SU-DHL-6 (cell line): ENCODE results near the gene TMEM106B.

Experiments used
- H2AFZ ChIP-seq: fragments of 200-600 bp; sonication (generic); 2 replicates; pipeline ENCODE4 v1.6.1; 2014; ENCODE audit warnings: low read depth, mild to moderate bottlenecking, moderate library complexity, mixed read lengths, antibody characterized with exemption, low read length; ENCODE audit not compliant: severe bottlenecking
- H3F3A ChIP-seq: fragments of 200-600 bp; shearing (Covaris generic); 2 replicates; pipeline ENCODE4 v1.6.0; 2016; ENCODE audit warnings: antibody characterized with exemption, mild to moderate bottlenecking; ENCODE audit not compliant: insufficient read depth
- H3K27ac ChIP-seq: fragments of 200-600 bp; sonication (generic); 2 replicates; pipeline ENCODE4 v1.5.1; 2016; ENCODE audit warnings: low read depth, mild to moderate bottlenecking, low read length, moderate library complexity, mixed read lengths
- H3K27me3 ChIP-seq: fragments of 200-600 bp; sonication (generic), shearing (Covaris generic); 2 replicates; pipeline ENCODE4 v1.6.0; 2014; ENCODE audit warnings: mild to moderate bottlenecking, low read length
- H3K36me3 ChIP-seq: fragments of 200-600 bp; sonication (generic); 2 replicates; pipeline ENCODE4 v1.6.1; 2014; ENCODE audit warnings: mild to moderate bottlenecking, low read length, mixed read lengths
- H3K4me2 ChIP-seq: fragments of 300-600, 200-600 bp; shearing (Covaris generic), sonication (generic); 2 replicates; pipeline ENCODE4 v1.6.0; 2014; ENCODE audit warnings: low read length, low read depth, mild to moderate bottlenecking; ENCODE audit not compliant: poor library complexity, severe bottlenecking
- H3K4me3 ChIP-seq: fragments of 200-600 bp; sonication (generic); 2 replicates; pipeline ENCODE4 v1.5.1; 2014; ENCODE audit warnings: antibody characterized with exemption, low read length, mild to moderate bottlenecking, mixed read lengths; ENCODE audit not compliant: insufficient read depth, poor library complexity, severe bottlenecking
- H3K79me2 ChIP-seq: fragments of 200-600 bp; sonication (generic); 2 replicates; pipeline ENCODE4 v1.6.1; 2014; ENCODE audit warnings: mild to moderate bottlenecking, low read length, moderate library complexity; ENCODE audit not compliant: insufficient read depth
- H3K9ac ChIP-seq: fragments of 200-600 bp; sonication (generic); 2 replicates; pipeline ENCODE4 v1.7.0; 2014; ENCODE audit warnings: mild to moderate bottlenecking, low read length
- H3K9me2 ChIP-seq: fragments of 200-600 bp; sonication (generic); replicated peaks from 2 replicates; pipeline ENCODE4 v1.6.1; 2014; ENCODE audit warnings: low read length; ENCODE audit not compliant: insufficient read depth
- H3K9me3 ChIP-seq: fragments of 200-600 bp; sonication (generic); 2 replicates; pipeline ENCODE4 v1.6.1; 2014; ENCODE audit warnings: low read length, mixed read lengths; ENCODE audit not compliant: insufficient read depth
- H4K20me1 ChIP-seq: fragments of 200-600 bp; sonication (generic); 2 replicates; pipeline ENCODE4 v1.6.1; 2014; ENCODE audit warnings: low read depth, mild to moderate bottlenecking, antibody characterized with exemption, low read length, moderate library complexity, mixed read lengths
- EZH2phosphoT487 ChIP-seq: fragments of 200-600 bp; sonication (generic), shearing (Covaris generic); conservative IDR thresholded peaks from 2 replicates; pipeline ENCODE4 v1.6.1; 2018; ENCODE audit warnings: mild to moderate bottlenecking, antibody characterized with exemption, low read length, moderate library complexity, mixed read lengths
- TF ChIP-seq, protein P1 (sequence below): fragments of 200-600 bp; sonication (generic); IDR thresholded peaks from one replicate; pipeline ENCODE4 v1.5.1; 2017; ENCODE audit warnings: antibody characterized with exemption, mild to moderate bottlenecking, low read length, moderate library complexity; ENCODE audit not compliant: insufficient read depth, poor library complexity, severe bottlenecking

Gene TMEM106B

DNA sequence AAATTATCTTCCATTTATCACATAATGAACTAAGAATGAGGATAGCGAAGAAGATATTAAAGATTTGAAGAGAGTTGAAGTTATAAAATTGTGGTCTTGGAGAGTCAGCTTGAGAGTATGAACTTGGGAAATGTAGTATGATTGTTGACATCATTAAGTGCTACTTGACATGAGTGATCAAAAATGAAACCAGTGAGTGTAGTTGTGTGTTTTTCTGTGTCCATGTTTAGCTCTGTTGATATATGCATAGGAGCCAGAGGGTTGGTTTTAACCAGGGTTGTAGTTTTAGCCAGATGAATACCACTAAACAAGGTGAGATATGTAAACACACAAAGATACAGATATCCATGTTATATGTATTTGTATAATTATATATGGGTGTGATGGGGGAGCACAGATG is 6.2 kb downstream of the TMEM106B start:
- no peak for TF ChIP-seq EZH2phosphoT487
- TF ChIP-seq, protein P1, sequence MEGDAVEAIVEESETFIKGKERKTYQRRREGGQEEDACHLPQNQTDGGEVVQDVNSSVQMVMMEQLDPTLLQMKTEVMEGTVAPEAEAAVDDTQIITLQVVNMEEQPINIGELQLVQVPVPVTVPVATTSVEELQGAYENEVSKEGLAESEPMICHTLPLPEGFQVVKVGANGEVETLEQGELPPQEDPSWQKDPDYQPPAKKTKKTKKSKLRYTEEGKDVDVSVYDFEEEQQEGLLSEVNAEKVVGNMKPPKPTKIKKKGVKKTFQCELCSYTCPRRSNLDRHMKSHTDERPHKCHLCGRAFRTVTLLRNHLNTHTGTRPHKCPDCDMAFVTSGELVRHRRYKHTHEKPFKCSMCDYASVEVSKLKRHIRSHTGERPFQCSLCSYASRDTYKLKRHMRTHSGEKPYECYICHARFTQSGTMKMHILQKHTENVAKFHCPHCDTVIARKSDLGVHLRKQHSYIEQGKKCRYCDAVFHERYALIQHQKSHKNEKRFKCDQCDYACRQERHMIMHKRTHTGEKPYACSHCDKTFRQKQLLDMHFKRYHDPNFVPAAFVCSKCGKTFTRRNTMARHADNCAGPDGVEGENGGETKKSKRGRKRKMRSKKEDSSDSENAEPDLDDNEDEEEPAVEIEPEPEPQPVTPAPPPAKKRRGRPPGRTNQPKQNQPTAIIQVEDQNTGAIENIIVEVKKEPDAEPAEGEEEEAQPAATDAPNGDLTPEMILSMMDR = no peak
- Histone ChIP-seq H3F3A (0 out of 2 replicates have a peak, but pooled peaks cover 1% of the 10 kb centered on the region), H3K27me3 (no peaks in the 10 kb centered on the region), H4K20me1 (no peaks in the 10 kb centered on the region), H3K27ac (no peak overlapping the region), H3K9ac (no peak overlapping the region), H3K79me2 (peaks cover 16% of the 10 kb centered on the region; the same call in 1 of the 2 replicates), H3K36me3 (peaks cover 42% of the 10 kb centered on the region), H2AFZ (no peak overlapping the region), H3K4me3 (no peak overlapping the region), H3K9me2 (no peaks in the 10 kb centered on the region), H3K4me2 (no peak overlapping the region), H3K9me3 (no peaks in the 10 kb centered on the region)

DNA sequence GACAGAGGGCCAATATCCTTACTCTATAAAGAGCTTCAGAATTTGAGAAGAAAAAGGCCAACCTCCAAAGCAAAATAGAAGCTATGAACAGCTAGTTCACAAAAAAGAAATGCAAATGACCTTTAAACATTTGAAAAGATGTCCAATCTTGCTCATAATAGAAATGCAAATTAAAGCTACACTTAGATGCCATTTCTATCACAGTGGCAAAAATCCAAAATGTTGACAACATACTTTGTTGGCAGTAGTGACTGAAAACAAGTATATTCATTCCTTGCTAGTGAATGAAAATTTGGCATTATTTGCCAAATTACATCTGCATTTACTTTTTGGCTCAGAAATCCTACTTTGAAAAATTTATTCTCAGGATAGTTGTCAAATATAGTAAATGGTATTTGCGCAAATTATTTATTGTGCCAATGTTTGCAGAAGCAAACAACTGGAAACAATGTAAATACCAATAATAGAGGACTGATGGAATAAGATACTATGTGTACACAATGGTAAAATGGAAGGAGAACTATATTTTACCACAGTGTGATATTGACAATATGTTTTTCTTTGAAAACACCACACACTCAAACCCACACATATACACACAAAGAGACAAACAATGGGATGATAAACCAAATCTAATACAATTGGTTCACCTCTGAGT is 9.4 kb downstream of the TMEM106B start:
- no peak overlapping the region for H3K4me3 ChIP-seq
- peaks cover 8% of the 10 kb centered on the region; the same call in 1 of the 2 replicates for H3F3A ChIP-seq
- H3K79me2 ChIP-seq = no peaks in the 10 kb centered on the region
- H3K9me3 ChIP-seq = no peaks in the 10 kb centered on the region
- H3K27ac ChIP-seq = peak overlapping the region; percentile 12; the same call in 1 of the 2 replicates
- no peak overlapping the region for H3K9ac ChIP-seq
- H3K36me3 ChIP-seq = peaks cover 54% of the 10 kb centered on the region
- no peak for TF ChIP-seq EZH2phosphoT487
- TF ChIP-seq, protein P1 = no peak
- H4K20me1 ChIP-seq = no peaks in the 10 kb centered on the region
- H2AFZ ChIP-seq = no peak overlapping the region
- no peaks in the 10 kb centered on the region for H3K27me3 ChIP-seq
- no peak overlapping the region for H3K4me2 ChIP-seq
- H3K9me2 ChIP-seq = no peaks in the 10 kb centered on the region

DNA sequence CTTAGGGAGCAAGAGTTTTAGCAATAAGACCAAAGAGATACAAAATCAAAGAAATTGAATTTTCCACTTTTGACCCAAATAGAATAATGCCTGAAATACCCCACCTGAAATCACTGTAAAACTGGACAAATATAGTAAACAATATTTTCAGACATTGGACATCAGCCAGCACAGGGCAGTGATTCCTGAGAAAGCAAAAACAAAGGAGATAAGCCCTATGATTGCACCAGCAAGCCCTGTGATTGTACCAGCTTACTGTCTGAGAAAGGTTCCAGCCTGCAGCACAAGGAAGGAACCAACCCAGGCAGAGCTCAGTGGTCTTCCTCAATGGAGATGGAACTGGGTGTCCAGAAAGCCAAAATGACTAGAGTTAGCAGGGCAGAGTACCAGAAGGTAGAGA is 10.3 kb downstream of the TMEM106B start:
- H3K79me2 ChIP-seq = no peaks in the 10 kb centered on the region
- H3K36me3 ChIP-seq = peaks cover 55% of the 10 kb centered on the region
- no peak overlapping the region for H3K4me2 ChIP-seq
- TF ChIP-seq, protein P1 = no peak
- no peak for TF ChIP-seq EZH2phosphoT487
- H3K9ac ChIP-seq = no peak overlapping the region
- H3K27me3 ChIP-seq = no peaks in the 10 kb centered on the region
- H4K20me1 ChIP-seq = no peaks in the 10 kb centered on the region
- H3K9me3 ChIP-seq = no peaks in the 10 kb centered on the region
- H3K27ac ChIP-seq = no peak overlapping the region
- no peaks in the 10 kb centered on the region for H3K9me2 ChIP-seq
- no peak overlapping the region for H3K4me3 ChIP-seq
- H2AFZ ChIP-seq = no peak overlapping the region
- H3F3A ChIP-seq = peaks cover 8% of the 10 kb centered on the region; the same call in 1 of the 2 replicates
